Endothelial cell of umbilical vein (primary cell): ENCODE measurements around the gene GLOD4. TPM values are rescaled to one million over a fixed set of nuclear protein-coding genes. Genes with fewer than 3 reads are reported as not detected.

Experiments
- BruUV-seq: library from RNA; stranded (reverse); fragments of 400-500 nt; replicated peaks from 2 replicates; lab custom pipeline; 2021; lab: Mats Ljungman, UMichigan
- CTCF ChIA-PET: fragments of 300-600, 350-600 bp; sonication (Branson Sonifier 250); formaldehyde crosslinking; loops from one replicate; lab custom pipeline; 2021; ENCODE audit warnings: antibody characterized with exemption, inconsistent platforms; lab: Charles Lee
- POLR2A ChIA-PET: fragments of 300-600, 350-600 bp; sonication (Branson Sonifier 250); formaldehyde crosslinking; loops from one replicate; lab custom pipeline; 2021; ENCODE audit warnings: antibody characterized with exemption, inconsistent platforms; lab: Charles Lee
- DNase-seq: peaks from one replicate; pipeline ENCODE4 v3.0.0-alpha.2; 2011; ENCODE audit warnings: low read depth, low spot score
- FAIRE-seq: peaks from 2 replicates; lab custom pipeline; 2011; peaks lifted over from hg19 to GRCh38; lab: Jason Lieb, UNC
- H2AFZ ChIP-seq: 2 replicates; pipeline ENCODE4 v1.6.0; 2012; ENCODE audit warnings: low read depth, low read length, control low read depth, inconsistent platforms
- H3K27ac ChIP-seq: 2 replicates; pipeline ENCODE4 v1.5.1; 2011; ENCODE audit warnings: low read depth, mild to moderate bottlenecking, control low read depth, low read length, moderate library complexity; ENCODE audit not compliant: insufficient read depth
- H3K27me3 ChIP-seq, 2 experiments: 2 replicates each; pipeline versions ENCODE4 v1.6.0 to v1.6.1; 2011; ENCODE audit warnings: low read length in 2 of 2, mixed read lengths in 1 of 2; ENCODE audit not compliant: control insufficient read depth in 2 of 2, insufficient read depth in 2 of 2
- H3K36me3 ChIP-seq, 2 experiments: 2 replicates in 1 of 2; 3 replicates in 1 of 2; pipeline ENCODE4 v1.5.1; 2011; ENCODE audit warnings: low read length in 2 of 2, mild to moderate bottlenecking in 1 of 2, moderate library complexity in 1 of 2; ENCODE audit not compliant: control insufficient read depth in 2 of 2, insufficient read depth in 2 of 2; ENCODE audit errors: extremely low read depth in 1 of 2
- H3K4me1 ChIP-seq: 3 replicates; pipeline ENCODE4 v1.5.1; 2011; ENCODE audit warnings: mild to moderate bottlenecking, low read length; ENCODE audit not compliant: control insufficient read depth, insufficient read depth; ENCODE audit errors: extremely low read depth
- H3K4me2 ChIP-seq: 2 replicates; pipeline ENCODE4 v1.6.1; 2011; ENCODE audit warnings: low read length, control low read depth, mixed read lengths; ENCODE audit not compliant: insufficient read depth
- H3K4me3 ChIP-seq, 3 experiments: fragments of 200-600 bp in 1 of 3; sonication (generic), shearing (Covaris generic) in 1 of 3; replicated peaks in 1 of 3; 2 replicates each; pipeline ENCODE4 v1.5.1; 2011 to 2016; ENCODE audit warnings: control low read depth in 3 of 3, low read length in 3 of 3, mild to moderate bottlenecking in 2 of 3, inconsistent platforms in 1 of 3, low read depth in 1 of 3, moderate library complexity in 1 of 3; ENCODE audit not compliant: insufficient read depth in 1 of 3
- H3K79me2 ChIP-seq: 2 replicates; pipeline ENCODE4 v1.6.0; 2012; ENCODE audit warnings: low read length, inconsistent platforms; ENCODE audit not compliant: control insufficient read depth, insufficient read depth
- H3K9ac ChIP-seq: replicated peaks from 2 replicates; pipeline ENCODE3; 2011; ENCODE audit warnings: low read length, control low read depth; ENCODE audit not compliant: insufficient read depth; ENCODE audit errors: extremely low read depth
- H3K9me1 ChIP-seq: replicated peaks from 3 replicates; pipeline ENCODE4 v1.6.0; 2011; ENCODE audit warnings: mild to moderate bottlenecking, low read length; ENCODE audit not compliant: control insufficient read depth, insufficient read depth; ENCODE audit errors: extremely low read depth
- H3K9me3 ChIP-seq: replicated peaks from 2 replicates; pipeline ENCODE4 v1.5.1; 2012; ENCODE audit warnings: low read length, inconsistent platforms; ENCODE audit not compliant: control insufficient read depth, insufficient read depth
- H4K20me1 ChIP-seq: replicated peaks from 2 replicates; pipeline ENCODE3; 2011; ENCODE audit warnings: mild to moderate bottlenecking, low read length; ENCODE audit not compliant: control insufficient read depth, insufficient read depth; ENCODE audit errors: extremely low read depth
- EZH2 ChIP-seq: IDR thresholded peaks from 2 replicates; pipeline ENCODE4 v1.6.1; 2012; ENCODE audit warnings: borderline replicate concordance, low read depth, mild to moderate bottlenecking, moderate library complexity, low read length, inconsistent platforms; ENCODE audit not compliant: severe bottlenecking
- FOS ChIP-seq: IDR thresholded peaks from 2 replicates; pipeline ENCODE4 v1.6.1; 2011; ENCODE audit warnings: mild to moderate bottlenecking, low read length, moderate library complexity, borderline replicate concordance; ENCODE audit not compliant: insufficient read depth
- GATA2 ChIP-seq: IDR thresholded peaks from 2 replicates; pipeline ENCODE4 v1.7.0; 2011; ENCODE audit warnings: low read depth, mild to moderate bottlenecking, moderate library complexity, mixed read lengths, low read length; ENCODE audit not compliant: insufficient read length, insufficient read depth
- JUN ChIP-seq: IDR thresholded peaks from 2 replicates; pipeline ENCODE4 v1.6.1; 2011; ENCODE audit warnings: borderline replicate concordance, low read depth; ENCODE audit not compliant: insufficient read length, insufficient read depth
- MAX ChIP-seq: IDR thresholded peaks from 2 replicates; pipeline ENCODE4 v1.6.1; 2011; ENCODE audit not compliant: insufficient read depth, insufficient read length
- MYC ChIP-seq: IDR thresholded peaks from one replicate; pipeline ENCODE4 v1.6.1; 2011; ENCODE audit warnings: mild to moderate bottlenecking, low read depth, low read length
- POLR2A ChIP-seq: IDR thresholded peaks from 2 replicates; pipeline ENCODE4 v1.6.1; 2012; ENCODE audit warnings: low read depth, mild to moderate bottlenecking, control low read depth, low read length
- POLR2AphosphoS5 ChIP-seq: IDR thresholded peaks from 2 replicates; pipeline ENCODE4 v1.6.1; 2012; ENCODE audit warnings: low read depth, mild to moderate bottlenecking, control low read depth, low read length, moderate library complexity; ENCODE audit not compliant: insufficient read depth
- dilution Hi-C: fragments of 300-500 bp; cut with MboI; formaldehyde crosslinking; loops from one replicate; pipeline ENCODE4 v1.15.0; 2019; ENCODE audit warnings: low sequenced_read_pairs; ENCODE audit not compliant: extremely low pct_ligation_motif_present
- intact Hi-C: fragments of 100-400 bp; cut with micrococcal nuclease; formaldehyde crosslinking; loops from one replicate; pipeline ENCODE4 v1.10.0; 2022
- polyA plus RNA-seq, 4 experiments: library from polyadenylated mRNA; depleted of rRNA in 3 of 4; stranded (reverse) in 3 of 4; unstranded in 1 of 4; fragments of >200 nt; gene quantifications; 2 replicates each; pipeline versions ENCODE4 v1.2.1 to v1.2.3, GENCODE V29; 2011 to 2012; ENCODE audit warnings: missing spikeins in 1 of 4
- total RNA-seq: library from RNA; stranded (reverse); gene quantifications from 2 replicates; pipeline ENCODE4 v1.2.3, GENCODE V29; 2021
- TF ChIP-seq, protein P1 (sequence below), 2 donors: IDR thresholded peaks; 1 replicate in 1 of 2; 2 replicates in 1 of 2; pipeline ENCODE4 v1.5.1; 2011; ENCODE audit warnings: low read length in 2 of 2, mild to moderate bottlenecking in 2 of 2, moderate library complexity in 2 of 2, control low read depth in 1 of 2, inconsistent platforms in 1 of 2, low read depth in 1 of 2; ENCODE audit not compliant: insufficient read depth in 1 of 2; ENCODE audit errors: extremely low read depth in 1 of 2

Gene GLOD4
- total and polyA plus RNA-seq, 2 donors (not counting 3 experiments of a cell fraction or from before 2014, with no cell fraction given), result 41.3 to 84.2 TPM

GRCh38 chr17:784143-784542 lies 2.1 kb upstream of the GLOD4 start:
- BruUV-seq, result no TSS peak

GRCh38 chr17:778096-778495 lies 4.0 kb downstream of the GLOD4 start:
- peaks cover 31% of the 10 kb centered on the region for H3K79me2 ChIP-seq
- no TSS peak for BruUV-seq
- CTCF ChIA-PET, result no interaction called here

More at GRCh38 chr17:784143-784542, 2.1 kb upstream of the GLOD4 start:
- TF ChIP-seq JUN, result no peak
- no peak for TF ChIP-seq FOS
- no peak for TF ChIP-seq POLR2AphosphoS5
- H3K9me1 ChIP-seq, result no peaks in the 10 kb centered on the region
- no peaks in the 10 kb centered on the region for H3K27me3 ChIP-seq
- H3K9ac ChIP-seq, result no peak overlapping the region
- H3K4me2 ChIP-seq, result no peak overlapping the region
- no peak overlapping the region for H3K27ac ChIP-seq
- ChIA-PET CTCF (interaction anchor here (1.4 kb wide), 1 partner anchor 11 kb away, joined by 4 read pairs; no protein-coding TSS in a partner anchor), POLR2A (no interaction called here)
- no peaks in the 10 kb centered on the region for H3K9me3 ChIP-seq
- H3K36me3 ChIP-seq, result peaks cover 3 to 8% of the 10 kb centered on the region in 2 experiments
- H4K20me1 ChIP-seq, result no peaks in the 10 kb centered on the region
- intact Hi-C loops, result no loop called here
- peaks cover 18% of the 10 kb centered on the region for H3K4me1 ChIP-seq
- FAIRE-seq (no peak), DNase-seq (no peak)
- peaks cover 48% of the 10 kb centered on the region for H3K79me2 ChIP-seq
- H2AFZ ChIP-seq, result no peak overlapping the region
- dilution Hi-C loops, result loop anchor here (25.0 kb wide), 1 partner anchor 203 kb away; the partner anchor contains the start of genes NXN and TIMM22
- H3K4me3 ChIP-seq, result no peak overlapping the region

More at GRCh38 chr17:778096-778495, 4.0 kb downstream of the GLOD4 start:
- no peak overlapping the region for H3K4me3 ChIP-seq
- peaks cover 7 to 30% of the 10 kb centered on the region in 2 experiments for H3K36me3 ChIP-seq
- dilution Hi-C loops, result loop anchor here (25.0 kb wide), 1 partner anchor 209 kb away; the partner anchor contains the start of genes NXN and TIMM22
- H3K4me2 ChIP-seq, result no peak overlapping the region
- H2AFZ ChIP-seq, result no peak overlapping the region
- H3K4me1 ChIP-seq, result peaks cover 8% of the 10 kb centered on the region
- FAIRE-seq (no peak), DNase-seq (no peak)
- no peak overlapping the region for H3K27ac ChIP-seq
- intact Hi-C loops, result no loop called here
- TF ChIP-seq MYC (no peak), JUN (no peak), GATA2 (no peak), MAX (no peak), POLR2AphosphoS5 (no peak), POLR2A (no peak), FOS (no peak), EZH2 (no peak)
- TF ChIP-seq, protein P1, sequence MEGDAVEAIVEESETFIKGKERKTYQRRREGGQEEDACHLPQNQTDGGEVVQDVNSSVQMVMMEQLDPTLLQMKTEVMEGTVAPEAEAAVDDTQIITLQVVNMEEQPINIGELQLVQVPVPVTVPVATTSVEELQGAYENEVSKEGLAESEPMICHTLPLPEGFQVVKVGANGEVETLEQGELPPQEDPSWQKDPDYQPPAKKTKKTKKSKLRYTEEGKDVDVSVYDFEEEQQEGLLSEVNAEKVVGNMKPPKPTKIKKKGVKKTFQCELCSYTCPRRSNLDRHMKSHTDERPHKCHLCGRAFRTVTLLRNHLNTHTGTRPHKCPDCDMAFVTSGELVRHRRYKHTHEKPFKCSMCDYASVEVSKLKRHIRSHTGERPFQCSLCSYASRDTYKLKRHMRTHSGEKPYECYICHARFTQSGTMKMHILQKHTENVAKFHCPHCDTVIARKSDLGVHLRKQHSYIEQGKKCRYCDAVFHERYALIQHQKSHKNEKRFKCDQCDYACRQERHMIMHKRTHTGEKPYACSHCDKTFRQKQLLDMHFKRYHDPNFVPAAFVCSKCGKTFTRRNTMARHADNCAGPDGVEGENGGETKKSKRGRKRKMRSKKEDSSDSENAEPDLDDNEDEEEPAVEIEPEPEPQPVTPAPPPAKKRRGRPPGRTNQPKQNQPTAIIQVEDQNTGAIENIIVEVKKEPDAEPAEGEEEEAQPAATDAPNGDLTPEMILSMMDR (IDR thresholded peaks at IDR 0.05; ENCODE audit: extremely low read depth in 1 of 2, insufficient read depth in 1 of 2, low read depth in 1 of 2, low read length in 2 of 2), result no peak
- H3K9me1 ChIP-seq, result no peaks in the 10 kb centered on the region
- no peaks in the 10 kb centered on the region for H3K27me3 ChIP-seq
- POLR2A ChIA-PET, result no interaction called here
- peaks cover 2% of the 10 kb centered on the region for H4K20me1 ChIP-seq
- H3K9me3 ChIP-seq, result no peaks in the 10 kb centered on the region
- H3K9ac ChIP-seq, result no peak overlapping the region
